CD14-positive monocyte (primary cell): ENCODE measurements around the gene HOXB4. TPM values are rescaled to one million over a fixed set of nuclear protein-coding genes. Genes with fewer than 3 reads are reported as not detected.

Experiments used
- DNase-seq, 3 donors: peaks; one replicate each; pipeline ENCODE4 v3.0.0-alpha.2; 2011 to 2022
- H2AFZ ChIP-seq: 2 replicates; pipeline ENCODE4 v1.6.0; 2012; ENCODE audit warnings: mild to moderate bottlenecking, low read depth, low read length, inconsistent platforms; ENCODE audit not compliant: insufficient read depth, poor library complexity, severe bottlenecking
- H3K27ac ChIP-seq, 2 donors: 1 replicate in 1 of 2; 2 replicates in 1 of 2; pipeline ENCODE4 v1.5.1; 2012 to 2013; ENCODE audit warnings: low read length in 2 of 2, control low read depth in 1 of 2, inconsistent platforms in 1 of 2, low read depth in 1 of 2, mild to moderate bottlenecking in 1 of 2
- H3K27me3 ChIP-seq, 2 donors: one replicate each; pipeline versions ENCODE4 v1.6.0 to v1.6.1; 2011 to 2013; ENCODE audit warnings: low read length in 2 of 2; ENCODE audit not compliant: control insufficient read depth in 2 of 2, insufficient read depth in 2 of 2
- H3K36me3 ChIP-seq, 2 donors: replicated peaks in 1 of 2; 1 replicate in 1 of 2; 2 replicates in 1 of 2; pipeline versions ENCODE4 v1.5.1 to v1.6.1; 2012 to 2013; ENCODE audit warnings: low read length in 2 of 2, control low read depth in 1 of 2, inconsistent platforms in 1 of 2, mild to moderate bottlenecking in 1 of 2; ENCODE audit not compliant: insufficient read depth in 2 of 2, control insufficient read depth in 1 of 2
- H3K4me1 ChIP-seq, 2 donors: 1 replicate in 1 of 2; 2 replicates in 1 of 2; pipeline versions ENCODE4 v1.5.1 to v1.6.1; 2012 to 2013; ENCODE audit warnings: low read length in 2 of 2, control low read depth in 1 of 2, inconsistent platforms in 1 of 2, mild to moderate bottlenecking in 1 of 2, moderate library complexity in 1 of 2; ENCODE audit not compliant: insufficient read depth in 2 of 2, control insufficient read depth in 1 of 2
- H3K4me2 ChIP-seq: replicated peaks from 2 replicates; pipeline ENCODE3; 2012; ENCODE audit warnings: low read length, moderate library complexity, mild to moderate bottlenecking; ENCODE audit not compliant: poor library complexity, severe bottlenecking; ENCODE audit errors: extremely low read depth
- H3K4me3 ChIP-seq, 3 experiments: fragments of 200-600 bp in 1 of 3; sonication (generic) in 1 of 3; replicated peaks in 1 of 3; 1 replicate in 2 of 3; 2 replicates in 1 of 3; pipeline ENCODE4 v1.5.1; 2011 to 2013; ENCODE audit warnings: low read length in 3 of 3, mild to moderate bottlenecking in 3 of 3, control low read depth in 2 of 3, low read depth in 2 of 3, inconsistent platforms in 1 of 3, moderate library complexity in 1 of 3
- H3K79me2 ChIP-seq: 2 replicates; pipeline ENCODE4 v1.6.0; 2012; ENCODE audit warnings: mild to moderate bottlenecking, control low read depth, inconsistent platforms, low read length, moderate library complexity; ENCODE audit not compliant: insufficient read depth
- H3K9ac ChIP-seq: 2 replicates; pipeline ENCODE4 v1.6.0; 2017; ENCODE audit warnings: low read length, mild to moderate bottlenecking; ENCODE audit not compliant: insufficient read depth, poor library complexity, severe bottlenecking
- H3K9me3 ChIP-seq, 2 donors: replicated peaks in 1 of 2; 1 replicate in 1 of 2; 2 replicates in 1 of 2; pipeline versions ENCODE4 v1.5.1 to v1.6.1; 2012 to 2013; ENCODE audit warnings: low read length in 2 of 2, control low read depth in 1 of 2; ENCODE audit not compliant: control insufficient read depth in 1 of 2, insufficient read depth in 1 of 2
- H4K20me1 ChIP-seq: 2 replicates; pipeline ENCODE4 v1.6.0; 2012; ENCODE audit warnings: mild to moderate bottlenecking, low read length, control low read depth, moderate library complexity; ENCODE audit not compliant: insufficient read depth
- H3K27ac Mint-ChIP-seq, 7 donors: one replicate each; pipeline ENCODE4 v1.8.0; 2020; ENCODE audit warnings: mild to moderate bottlenecking in 7 of 7, mixed read lengths in 7 of 7, moderate library complexity in 6 of 7, inconsistent platforms in 2 of 7
- H3K27me3 Mint-ChIP-seq, 3 donors: one replicate each; pipeline ENCODE4 v1.8.0; 2021 to 2022; ENCODE audit warnings: low read depth in 3 of 3, mild to moderate bottlenecking in 3 of 3, mixed read lengths in 3 of 3, moderate library complexity in 3 of 3, inconsistent platforms in 1 of 3
- H3K36me3 Mint-ChIP-seq, 2 donors: one replicate each; pipeline ENCODE4 v1.8.0; 2020; ENCODE audit warnings: mixed read lengths in 2 of 2, inconsistent platforms in 1 of 2, mild to moderate bottlenecking in 1 of 2
- H3K4me1 Mint-ChIP-seq: one replicate; pipeline ENCODE4 v1.8.0; 2020; ENCODE audit warnings: mild to moderate bottlenecking, mixed read lengths
- H3K4me3 Mint-ChIP-seq, 2 donors: one replicate each; pipeline ENCODE4 v1.8.0; 2020; ENCODE audit warnings: mild to moderate bottlenecking in 2 of 2, mixed read lengths in 2 of 2, moderate library complexity in 1 of 2
- H3K9me3 Mint-ChIP-seq, 7 donors: one replicate each; pipeline ENCODE4 v1.8.0; 2020 to 2022; ENCODE audit warnings: mixed read lengths in 7 of 7, mild to moderate bottlenecking in 6 of 7, moderate library complexity in 6 of 7, inconsistent platforms in 2 of 7
- CTCF ChIP-seq: fragments of 200-600 bp; IDR thresholded peaks from one replicate; pipeline ENCODE4 v1.8.0; 2022; ENCODE audit warnings: antibody characterized with exemption, mild to moderate bottlenecking
- WGBS: methylation state at CpG from one replicate; pipeline ENCODE4 v1.1.5; 2013; ENCODE audit warnings: missing lambda C conversion rate; ENCODE audit not compliant: insufficient coverage; 5-methylcytosine and 5-hydroxymethylcytosine counted together
- intact Hi-C, 2 donors: fragments of 100-400 bp; cut with micrococcal nuclease; formaldehyde crosslinking; loops; one replicate each; pipeline versions ENCODE4 v1.15.0 to v1.15.1; 2023
- polyA plus RNA-seq, 3 donors: library from polyadenylated mRNA; depleted of rRNA in 1 of 3; unstranded in 2 of 3; stranded (reverse) in 1 of 3; fragments of 300-500 nt in 2 of 3; fragments of >200 nt in 1 of 3; fragmentation: Illumina TruSeq in 2 of 3; gene quantifications; 1 replicate in 2 of 3; 2 replicates in 1 of 3; pipeline ENCODE4 v1.2.3, GENCODE V29; 2012 to 2021

Gene HOXB4
- polyA plus RNA-seq, 3 donors = 0.16 TPM; not detected in 2

GRCh38 chr17:48615047-48615962, 37.2 kb upstream of the HOXB4 start, which contains the start of gene HOXB8:
TSS of gene HOXB8 (minus strand) at chr17:48615292. CDS start at chr17:48614704, 588 bp downstream.
- no peak within 1 kb of the TSS for H3K4me2 ChIP-seq
- no peak within 1 kb of the TSS for H3K27ac ChIP-seq
- H4K20me1 ChIP-seq = no peaks in the 10 kb centered on the region
- Mint-ChIP-seq H3K27me3 (peaks cover 97 to 99% (median 97%) of the 10 kb centered on the region in 3 donors), H3K36me3 (peaks cover 11 to 22% of the 10 kb centered on the region in 2 donors), H3K4me3 (peak within 1 kb of the TSS in 1 of 2 donors; percentile 84), H3K27ac (no peak within 1 kb of the TSS), H3K4me1 (peaks cover 38% of the 10 kb centered on the region), H3K9me3 (peaks cover 0 to 42% (median 23%) of the 10 kb centered on the region in 7 donors)
- no peak within 1 kb of the TSS for H2AFZ ChIP-seq
- WGBS = 0% methylated on average over 1 of the region's 41 CpGs
- H3K4me1 ChIP-seq = peaks cover 31 to 37% of the 10 kb centered on the region in 2 donors
- no peak within 1 kb of the TSS for H3K9ac ChIP-seq
- no peak for DNase-seq
- H3K9me3 ChIP-seq = peaks cover 9 to 50% of the 10 kb centered on the region in 2 donors
- H3K27me3 ChIP-seq = peaks cover 80 to 99% of the 10 kb centered on the region in 2 donors
- no peak for TF ChIP-seq CTCF
- intact Hi-C loops = loop anchor here in 1 of 2 donors (2.0 to 5.0 kb wide), 3 partner anchors 19 to 588 kb away; no protein-coding TSS in a partner anchor
- H3K79me2 ChIP-seq = no peaks in the 10 kb centered on the region
- H3K36me3 ChIP-seq = no peaks in the 10 kb centered on the region
- H3K4me3 ChIP-seq = no peak within 1 kb of the TSS

GRCh38 chr17:48613862-48614694, 35.9 kb upstream of the HOXB4 start:
- intact Hi-C loops = loop anchor here in 1 of 2 donors (2.0 kb wide), 1 partner anchor 17 kb away; no protein-coding TSS in a partner anchor
- no peak overlapping the region for H3K4me2 ChIP-seq
- no peak overlapping the region for H3K27ac ChIP-seq
- H3K9ac ChIP-seq = no peak overlapping the region
- no peaks in the 10 kb centered on the region for H3K79me2 ChIP-seq
- no peak overlapping the region for H3K4me3 ChIP-seq
- no peaks in the 10 kb centered on the region for H3K36me3 ChIP-seq
- Mint-ChIP-seq H3K36me3 (peaks cover 11 to 20% of the 10 kb centered on the region in 2 donors), H3K4me3 (peak overlapping the region in 1 of 2 donors; percentile 68), H3K4me1 (peaks cover 41% of the 10 kb centered on the region), H3K27ac (no peak overlapping the region), H3K27me3 (peaks cover 98 to 99% (median 98%) of the 10 kb centered on the region in 3 donors), H3K9me3 (peaks cover 0 to 49% (median 26%) of the 10 kb centered on the region in 7 donors)
- TF ChIP-seq CTCF = no peak
- under 1% methylated on average over 53 of the region's 55 CpGs for WGBS
- H3K27me3 ChIP-seq = peaks cover 82 to 99% of the 10 kb centered on the region in 2 donors
- no peak overlapping the region for H2AFZ ChIP-seq
- H4K20me1 ChIP-seq = no peaks in the 10 kb centered on the region
- H3K9me3 ChIP-seq = peaks cover 9 to 52% of the 10 kb centered on the region in 2 donors
- H3K4me1 ChIP-seq = peaks cover 36 to 43% of the 10 kb centered on the region in 2 donors
- no peak for DNase-seq
